HT-29 (cell line): ENCODE results near the gene TNRC6B. TPM values are rescaled to one million over a fixed set of nuclear protein-coding genes. Genes with fewer than 3 reads are reported as not detected.
"Not testable (repeated sequence)": the region's sequence is repeated elsewhere in the genome, so short reads cannot be mapped to it uniquely, and the experiment has no call there.

ENCODE experiments used
- DNase-seq: peaks from one replicate; pipeline ENCODE4 v3.0.0-alpha.2; 2015; ENCODE audit warnings: low spot score
- total RNA-seq: library from RNA; depleted of rRNA; stranded (reverse); fragments of >200 nt; shearing (Covaris generic); gene quantifications from 2 replicates; pipeline ENCODE4 v1.2.3, GENCODE V29; 2014

Gene TNRC6B
- total RNA-seq, 1 experiment from 2014 or later: 10.5 TPM

GRCh38 chr22:40276996-40277823 lies 99.5 kb downstream of the TNRC6B start:
- no peak for DNase-seq

- no peak for DNase-seq
Measured at GRCh38 chr22:40279017-40279416, 101.3 kb downstream of the TNRC6B start.

- no peak for DNase-seq
Measured at GRCh38 chr22:40281717-40282116, 104.0 kb downstream of the TNRC6B start.

- DNase-seq: no peak
Measured at GRCh38 chr22:40285513-40285912, 107.8 kb downstream of the TNRC6B start.

GRCh38 chr22:40289991-40290459 lies 112.3 kb downstream of the TNRC6B start:
- no peak for DNase-seq

GRCh38 chr22:40290516-40290915 lies 112.8 kb downstream of the TNRC6B start:
- DNase-seq: no peak

GRCh38 chr22:40294696-40295095 lies 117.0 kb downstream of the TNRC6B start:
- no peak for DNase-seq

- no peak for DNase-seq
Measured at GRCh38 chr22:40300316-40300715, 122.6 kb downstream of the TNRC6B start.

- no peak for DNase-seq
Measured at GRCh38 chr22:40300884-40301672, 123.4 kb downstream of the TNRC6B start.

GRCh38 chr22:40302149-40302548 lies 124.4 kb downstream of the TNRC6B start:
- no peak for DNase-seq

GRCh38 chr22:40305625-40306024 lies 127.9 kb downstream of the TNRC6B start:
- no peak for DNase-seq

- no peak for DNase-seq
Measured at GRCh38 chr22:40308999-40309573, 131.4 kb downstream of the TNRC6B start.

GRCh38 chr22:40309631-40310030 lies 131.9 kb downstream of the TNRC6B start:
- no peak for DNase-seq

- DNase-seq: no peak
Measured at GRCh38 chr22:40310081-40310767, 132.5 kb downstream of the TNRC6B start.

GRCh38 chr22:40310768-40311120 lies 133.0 kb downstream of the TNRC6B start:
- no peak for DNase-seq

GRCh38 chr22:40311646-40312045 lies 133.9 kb downstream of the TNRC6B start:
- not testable (repeated sequence) for DNase-seq

GRCh38 chr22:40312050-40312449 lies 134.3 kb downstream of the TNRC6B start:
- no peak for DNase-seq

GRCh38 chr22:40313007-40313406 lies 135.3 kb downstream of the TNRC6B start:
- no peak for DNase-seq

- DNase-seq: no peak
Measured at GRCh38 chr22:40314041-40314440, 136.3 kb downstream of the TNRC6B start.

- DNase-seq: no peak
Measured at GRCh38 chr22:40320687-40321086, 143.0 kb downstream of the TNRC6B start.

GRCh38 chr22:40322021-40322420 lies 144.3 kb downstream of the TNRC6B start:
- no peak for DNase-seq
